Measurements from ENCODE around the gene KIAA1671. TPM values are rescaled to one million over a fixed set of nuclear protein-coding genes. Genes with fewer than 3 reads are reported as not detected.

Gene KIAA1671
- polyA plus RNA-seq, 1 donor (not counting 4 experiments of a cell fraction or from before 2014, with no cell fraction given), result 17.4 TPM

DNA sequence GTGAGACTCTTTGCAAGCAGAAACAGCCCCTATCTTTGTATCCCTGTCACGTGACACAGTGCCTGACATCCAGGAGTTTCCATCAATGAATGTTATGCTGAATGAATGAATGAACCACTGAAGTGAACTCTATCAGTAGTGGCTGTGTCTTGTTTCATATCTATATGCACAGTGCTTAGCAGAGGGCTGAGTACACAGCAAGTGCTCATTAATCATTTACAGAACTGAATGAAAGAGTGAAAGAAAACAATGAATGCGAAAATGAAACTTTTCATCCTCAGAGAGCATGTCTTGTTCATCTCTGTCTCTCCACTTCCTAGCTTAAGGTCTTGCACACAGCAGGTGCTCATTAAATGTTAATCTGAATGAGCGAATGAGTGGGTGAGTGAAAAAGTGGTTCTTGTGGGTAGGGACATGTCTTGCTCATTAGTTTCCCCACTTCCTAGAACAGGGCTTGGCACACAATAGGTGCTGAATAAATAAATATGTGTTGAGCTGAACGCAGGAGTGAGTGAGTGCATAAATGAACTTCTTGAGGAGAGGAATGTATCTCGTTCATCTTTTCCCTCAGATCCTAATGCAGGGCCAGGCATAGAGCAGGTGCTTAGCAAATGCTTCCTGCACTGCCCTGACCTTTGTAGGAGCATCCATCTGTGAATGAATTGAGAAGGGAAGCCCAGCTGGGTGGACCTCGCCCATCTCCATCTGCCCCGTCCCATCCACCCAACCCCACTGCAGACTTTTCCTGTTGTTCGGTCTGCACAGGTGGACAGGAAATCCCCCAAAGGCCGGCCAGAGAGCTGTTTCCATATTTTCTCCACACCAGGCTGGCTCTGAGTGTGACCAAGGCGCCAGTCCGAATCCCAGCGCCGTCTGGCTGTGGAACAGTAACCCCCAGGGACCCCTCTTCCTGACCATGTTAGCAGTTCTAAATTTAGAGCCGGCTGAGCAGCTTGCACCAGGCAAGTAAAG is 133.7 kb downstream of the KIAA1671 start:
- dilution Hi-C loops (cut with MboI; ENCODE audit: extremely low pct_ligation_motif_present, low sequenced_read_pairs), result no loop called here
- Histone ChIP-seq H3K4me2 (ENCODE audit: control insufficient read depth, extremely low read depth, insufficient read depth, low read depth, low read length) (no peak overlapping the region), H3K4me1 (ENCODE audit: control insufficient read depth, extremely low read depth, insufficient read depth, low read length) (no peaks in the 10 kb centered on the region), H3K27me3 (ENCODE audit: control insufficient read depth, extremely low read depth, insufficient read depth, low read length) (no peaks in the 10 kb centered on the region), H3K9me1 (ENCODE audit: control insufficient read depth, extremely low read depth, insufficient read depth, low read length) (no peaks in the 10 kb centered on the region), H3K4me3 (ENCODE audit: control insufficient read depth in 2 of 3, extremely low read depth in 1 of 3, insufficient read depth in 2 of 3, low read depth in 1 of 3, low read length in 3 of 3) (no peak overlapping the region), H3K9ac (ENCODE audit: control insufficient read depth, extremely low read depth, insufficient read depth, low read length) (no peak overlapping the region), H3K36me3 (ENCODE audit: control insufficient read depth in 2 of 2, extremely low read depth in 1 of 2, insufficient read depth in 2 of 2, low read length in 2 of 2) (peaks cover 1 to 2% of the 10 kb centered on the region in 2 experiments), H3K27ac (ENCODE audit: control insufficient read depth, insufficient read depth, low read length) (no peak overlapping the region), H3K9me3 (ENCODE audit: control insufficient read depth, low read depth, low read length) (no peaks in the 10 kb centered on the region), H4K20me1 (ENCODE audit: control insufficient read depth, extremely low read depth, insufficient read depth, low read length) (peaks cover 9% of the 10 kb centered on the region), H2AFZ (ENCODE audit: control insufficient read depth, low read length) (no peak overlapping the region), H3K79me2 (ENCODE audit: control insufficient read depth, insufficient read depth, low read length) (no peaks in the 10 kb centered on the region)
- FAIRE-seq, result no peak
- TF ChIP-seq EZH2 (IDR thresholded peaks at IDR 0.05; ENCODE audit: low read length), result no peak
- TF ChIP-seq, protein P1, sequence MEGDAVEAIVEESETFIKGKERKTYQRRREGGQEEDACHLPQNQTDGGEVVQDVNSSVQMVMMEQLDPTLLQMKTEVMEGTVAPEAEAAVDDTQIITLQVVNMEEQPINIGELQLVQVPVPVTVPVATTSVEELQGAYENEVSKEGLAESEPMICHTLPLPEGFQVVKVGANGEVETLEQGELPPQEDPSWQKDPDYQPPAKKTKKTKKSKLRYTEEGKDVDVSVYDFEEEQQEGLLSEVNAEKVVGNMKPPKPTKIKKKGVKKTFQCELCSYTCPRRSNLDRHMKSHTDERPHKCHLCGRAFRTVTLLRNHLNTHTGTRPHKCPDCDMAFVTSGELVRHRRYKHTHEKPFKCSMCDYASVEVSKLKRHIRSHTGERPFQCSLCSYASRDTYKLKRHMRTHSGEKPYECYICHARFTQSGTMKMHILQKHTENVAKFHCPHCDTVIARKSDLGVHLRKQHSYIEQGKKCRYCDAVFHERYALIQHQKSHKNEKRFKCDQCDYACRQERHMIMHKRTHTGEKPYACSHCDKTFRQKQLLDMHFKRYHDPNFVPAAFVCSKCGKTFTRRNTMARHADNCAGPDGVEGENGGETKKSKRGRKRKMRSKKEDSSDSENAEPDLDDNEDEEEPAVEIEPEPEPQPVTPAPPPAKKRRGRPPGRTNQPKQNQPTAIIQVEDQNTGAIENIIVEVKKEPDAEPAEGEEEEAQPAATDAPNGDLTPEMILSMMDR (optimal IDR thresholded peaks at IDR 0.05 in 1 of 3, IDR thresholded peaks at IDR 0.05 in 1 of 3, conservative IDR thresholded peaks at IDR 0.05 in 1 of 3; ENCODE audit: extremely low read depth in 1 of 3, insufficient read depth in 2 of 3, low read length in 3 of 3), result no peak
- no peak for DNase-seq (ENCODE audit: low read depth, low spot score)

DNA sequence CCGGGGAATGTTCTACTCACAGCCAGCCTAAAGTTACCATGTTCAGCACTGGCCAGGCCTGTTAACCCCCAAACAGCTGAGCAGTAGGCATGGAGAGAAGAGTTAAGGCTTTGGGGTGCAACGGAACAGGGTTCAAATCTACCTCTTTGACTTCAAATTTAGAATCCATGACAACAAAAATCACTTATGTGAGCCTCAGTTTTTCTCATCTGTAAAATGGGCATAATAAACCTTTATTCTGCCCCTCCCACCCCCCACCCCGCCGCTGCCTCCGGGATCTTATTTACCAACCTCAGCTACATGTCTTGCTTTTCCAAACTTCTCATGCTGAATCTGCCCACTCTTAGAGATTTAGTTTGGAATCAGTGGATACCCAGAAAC is 134.4 kb downstream of the KIAA1671 start:
- Histone ChIP-seq H3K4me1 (ENCODE audit: control insufficient read depth, extremely low read depth, insufficient read depth, low read length) (peaks cover 5% of the 10 kb centered on the region), H3K27ac (ENCODE audit: control insufficient read depth, insufficient read depth, low read length) (no peak overlapping the region), H2AFZ (ENCODE audit: control insufficient read depth, low read length) (no peak overlapping the region), H3K4me2 (ENCODE audit: control insufficient read depth, extremely low read depth, insufficient read depth, low read depth, low read length) (no peak overlapping the region), H3K36me3 (ENCODE audit: control insufficient read depth in 2 of 2, extremely low read depth in 1 of 2, insufficient read depth in 2 of 2, low read length in 2 of 2) (peaks cover 1 to 2% of the 10 kb centered on the region in 2 experiments), H3K79me2 (ENCODE audit: control insufficient read depth, insufficient read depth, low read length) (no peaks in the 10 kb centered on the region), H3K4me3 (ENCODE audit: control insufficient read depth in 2 of 3, extremely low read depth in 1 of 3, insufficient read depth in 2 of 3, low read depth in 1 of 3, low read length in 3 of 3) (no peak overlapping the region), H3K9me1 (ENCODE audit: control insufficient read depth, extremely low read depth, insufficient read depth, low read length) (no peaks in the 10 kb centered on the region), H4K20me1 (ENCODE audit: control insufficient read depth, extremely low read depth, insufficient read depth, low read length) (peaks cover 9% of the 10 kb centered on the region), H3K9me3 (ENCODE audit: control insufficient read depth, low read depth, low read length) (no peaks in the 10 kb centered on the region), H3K9ac (ENCODE audit: control insufficient read depth, extremely low read depth, insufficient read depth, low read length) (no peak overlapping the region), H3K27me3 (ENCODE audit: control insufficient read depth, extremely low read depth, insufficient read depth, low read length) (no peaks in the 10 kb centered on the region)
- TF ChIP-seq EZH2 (IDR thresholded peaks at IDR 0.05; ENCODE audit: low read length), result no peak
- TF ChIP-seq, protein P1 (optimal IDR thresholded peaks at IDR 0.05 in 1 of 3, IDR thresholded peaks at IDR 0.05 in 1 of 3, conservative IDR thresholded peaks at IDR 0.05 in 1 of 3; ENCODE audit: extremely low read depth in 1 of 3, insufficient read depth in 2 of 3, low read length in 3 of 3), result no peak
- no peak for FAIRE-seq
- DNase-seq (ENCODE audit: low read depth, low spot score), result no peak
- dilution Hi-C loops (cut with MboI; ENCODE audit: extremely low pct_ligation_motif_present, low sequenced_read_pairs), result no loop called here

Measured in keratinocyte (primary cell).